Colonic mucosa (tissue), 4 donors: ENCODE results near the gene PLCG2. TPM values are rescaled to one million over a fixed set of nuclear protein-coding genes. Genes with fewer than 3 reads are reported as not detected.

ENCODE experiments used
- DNase-seq: peaks from one replicate; pipeline ENCODE4 v3.0.0-alpha.2; 2020
- H3K27ac ChIP-seq: fragments of 200-600 bp; one replicate; pipeline ENCODE4 v1.8.0; 2021
- H3K27me3 ChIP-seq: fragments of 200-600 bp; one replicate; pipeline ENCODE4 v1.8.0; 2021
- H3K36me3 ChIP-seq: fragments of 200-600 bp; one replicate; pipeline ENCODE4 v1.8.0; 2021
- H3K4me1 ChIP-seq: fragments of 200-600 bp; one replicate; pipeline ENCODE4 v1.8.0; 2021; ENCODE audit warnings: mild to moderate bottlenecking
- H3K4me3 ChIP-seq: fragments of 200-600 bp; one replicate; pipeline ENCODE4 v1.8.0; 2021
- H3K9ac ChIP-seq, 2 donors: one replicate each; pipeline ENCODE4 v1.7.0; 2013; ENCODE audit warnings: control low read depth in 2 of 2, low read depth in 2 of 2, low read length in 2 of 2
- H3K9me3 ChIP-seq: fragments of 200-600 bp; one replicate; pipeline ENCODE4 v1.8.0; 2021
- CTCF ChIP-seq: fragments of 200-600 bp; IDR thresholded peaks from one replicate; pipeline ENCODE4 v1.8.0; 2022; ENCODE audit warnings: antibody characterized with exemption, mild to moderate bottlenecking
- intact Hi-C: fragments of 100-400 bp; cut with DNase I; formaldehyde crosslinking; loops from one replicate; pipeline ENCODE4 v1.14.1; 2022
- total RNA-seq, 2 donors: library from RNA; stranded (reverse); fragmentation: NEBNext Ultra II Directional in 1 of 2; extraction: Animal tissue kit (Norgen Biotek cat#: 25700) in 1 of 2; gene quantifications; one replicate each; pipeline ENCODE4 v1.2.1, GENCODE V29; 2021
- donor health status: healthy.
- donor health status: DM: no; HTN: no; CAD: no.
- donor health status: DM: no; HTN: no; CAD: no.

The PLCG2 gene
- total RNA-seq, 2 donors from 2014 or later = 9.1 to 9.6 TPM

GRCh38 chr16:81823111-81823510, 44.0 kb downstream of the PLCG2 start:
- no peaks in the 10 kb centered on the region for H3K4me1 ChIP-seq
- H3K36me3 ChIP-seq = no peaks in the 10 kb centered on the region
- H3K9me3 ChIP-seq = no peaks in the 10 kb centered on the region
- no peaks in the 10 kb centered on the region for H3K27me3 ChIP-seq
- no peak overlapping the region for H3K4me3 ChIP-seq
- peak; percentile 28 for DNase-seq
- H3K27ac ChIP-seq = peak overlapping the region; percentile 23
- no peak overlapping the region for H3K9ac ChIP-seq
- intact Hi-C loops = no loop called here
- TF ChIP-seq CTCF = no peak

DNA sequence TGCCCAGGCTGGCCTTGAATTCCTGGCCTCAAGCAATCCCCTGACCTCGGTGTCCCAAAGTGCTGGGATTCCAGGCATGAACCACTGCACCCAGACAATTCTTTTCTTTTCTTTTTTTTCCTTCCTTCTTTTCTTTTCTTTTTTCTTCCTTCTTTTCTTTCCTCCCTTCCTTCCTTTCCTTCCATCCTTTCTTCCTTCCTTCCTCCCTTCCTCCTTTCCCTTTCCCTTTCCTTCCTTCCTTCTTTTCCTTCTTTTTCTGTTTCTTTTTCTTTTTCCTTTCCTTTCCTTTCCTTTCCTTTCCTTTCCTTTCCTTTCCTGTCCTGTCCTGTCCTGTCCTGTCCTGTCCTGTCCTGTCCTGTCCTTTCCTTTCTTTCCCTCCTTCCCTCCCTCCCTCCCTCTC, 44.6 kb downstream of the PLCG2 start:
- H3K4me1 ChIP-seq = no peaks in the 10 kb centered on the region
- H3K9ac ChIP-seq = no peak overlapping the region
- intact Hi-C loops = no loop called here
- H3K4me3 ChIP-seq = no peak overlapping the region
- TF ChIP-seq CTCF = no peak
- H3K36me3 ChIP-seq = no peaks in the 10 kb centered on the region
- no peak overlapping the region for H3K27ac ChIP-seq
- H3K9me3 ChIP-seq = no peaks in the 10 kb centered on the region
- no peaks in the 10 kb centered on the region for H3K27me3 ChIP-seq
- DNase-seq = no peak

DNA sequence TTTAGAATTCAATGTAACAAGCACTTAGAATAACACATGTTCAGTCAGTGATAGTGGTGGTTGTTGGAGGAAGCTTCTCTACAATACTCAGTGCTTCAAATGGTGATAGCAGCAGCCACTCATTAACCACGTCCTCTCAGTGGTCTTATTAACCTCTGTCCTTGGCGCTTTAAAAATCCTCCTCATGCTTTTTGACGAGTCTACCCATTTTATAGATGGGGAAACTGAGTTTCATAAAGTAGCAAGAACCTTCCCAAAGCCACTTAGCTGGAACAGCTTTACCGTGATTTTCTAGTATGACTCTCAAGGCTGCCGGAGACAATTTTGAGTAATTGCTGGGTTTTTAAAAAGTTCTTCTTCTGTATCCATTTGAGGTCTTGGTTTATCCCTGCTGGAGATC, 47.4 kb downstream of the PLCG2 start:
- Histone ChIP-seq H3K27ac (no peak overlapping the region), H3K27me3 (no peaks in the 10 kb centered on the region), H3K9ac (no peak overlapping the region), H3K4me1 (no peaks in the 10 kb centered on the region), H3K36me3 (no peaks in the 10 kb centered on the region), H3K4me3 (no peak overlapping the region), H3K9me3 (no peaks in the 10 kb centered on the region)
- intact Hi-C loops = no loop called here
- no peak for DNase-seq
- no peak for TF ChIP-seq CTCF

DNA sequence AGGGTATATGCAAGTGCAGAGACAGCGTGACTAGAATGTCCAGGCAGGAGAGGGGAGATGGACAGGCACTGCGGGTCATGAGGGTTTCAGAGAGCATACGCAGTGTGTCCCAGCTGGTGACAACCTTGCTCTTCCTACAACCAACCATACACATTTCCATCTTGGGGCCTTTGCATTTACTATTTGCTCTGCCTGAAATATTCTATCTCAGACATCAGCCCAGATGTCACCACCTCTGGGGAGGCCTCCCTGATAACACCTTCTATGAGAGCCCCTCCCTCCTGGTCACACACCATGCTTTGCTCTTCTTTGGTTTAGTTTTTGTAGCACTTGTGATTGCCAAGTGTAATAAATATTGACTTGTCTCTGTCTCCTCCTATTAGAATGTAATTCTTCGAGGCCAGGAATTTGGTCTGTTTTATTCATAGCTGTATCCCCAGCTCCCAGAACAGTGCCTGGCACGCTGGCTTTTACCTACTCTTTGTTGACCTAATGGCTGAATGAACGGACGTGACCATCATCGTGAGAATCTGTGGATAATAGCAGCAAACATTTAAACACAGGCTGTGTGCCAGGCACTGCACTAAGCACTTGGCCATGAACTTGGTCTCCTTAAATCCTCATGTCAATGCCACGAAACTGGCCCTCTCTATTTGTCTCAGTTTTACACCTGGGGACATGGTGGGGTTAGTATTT, 51.9 kb downstream of the PLCG2 start:
- no peaks in the 10 kb centered on the region for H3K9me3 ChIP-seq
- H3K4me3 ChIP-seq = no peak overlapping the region
- DNase-seq = no peak
- no peaks in the 10 kb centered on the region for H3K36me3 ChIP-seq
- H3K4me1 ChIP-seq = no peaks in the 10 kb centered on the region
- no peak overlapping the region for H3K9ac ChIP-seq
- TF ChIP-seq CTCF = no peak
- H3K27me3 ChIP-seq = no peaks in the 10 kb centered on the region
- intact Hi-C loops = no loop called here
- H3K27ac ChIP-seq = no peak overlapping the region

DNA sequence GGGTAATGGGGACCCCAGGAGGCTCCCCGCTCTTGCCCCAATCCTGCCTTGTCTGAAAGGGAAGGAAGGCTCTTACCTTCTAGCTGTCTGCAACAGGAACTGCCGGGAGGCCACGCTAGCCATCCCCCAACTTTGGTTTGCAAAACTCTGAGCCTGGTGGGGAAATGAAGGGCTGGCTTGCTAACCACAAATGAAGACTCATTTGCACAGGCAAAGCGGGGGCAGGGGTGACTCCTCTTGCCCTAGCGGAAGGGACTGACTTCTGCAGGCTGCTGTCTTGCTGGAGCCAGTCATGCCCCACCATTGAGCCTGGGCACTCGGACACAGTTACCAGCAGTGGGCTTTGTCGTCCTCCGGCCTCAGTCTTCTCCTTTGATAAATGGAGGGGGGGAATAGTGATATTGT, 52.6 kb downstream of the PLCG2 start:
- peak; percentile 51 for DNase-seq
- H3K27me3 ChIP-seq = no peaks in the 10 kb centered on the region
- H3K36me3 ChIP-seq = no peaks in the 10 kb centered on the region
- H3K4me1 ChIP-seq = no peaks in the 10 kb centered on the region
- H3K4me3 ChIP-seq = no peak overlapping the region
- intact Hi-C loops = no loop called here
- peak overlapping the region in 1 of 2 donors; percentile 4 for H3K9ac ChIP-seq
- H3K9me3 ChIP-seq = no peaks in the 10 kb centered on the region
- H3K27ac ChIP-seq = no peak overlapping the region
- no peak for TF ChIP-seq CTCF
